Activated CD8-positive, alpha-beta T cell treated with anti-CD3 and anti-CD28 coated beads for 36 hours (primary cell): ENCODE measurements around the gene AIFM2. TPM values are rescaled to one million over a fixed set of nuclear protein-coding genes. Genes with fewer than 3 reads are reported as not detected.
A peak's percentile ranks its signal among the peaks of the same experiment; 100 is the strongest.

Source experiments
- ATAC-seq: fragments of 200-7000 bp; cut with Tn5 transposase; one replicate; pipeline ENCODE4 v1.10.0; 2021; ENCODE audit warnings: mild to moderate bottlenecking, moderate library complexity
- CTCF ChIA-PET: fragments of 350-600 bp; sonication (Branson Sonifier 250); formaldehyde crosslinking; loops from one replicate; lab custom pipeline; 2021; ENCODE audit warnings: antibody characterized with exemption; lab: Charles Lee
- POLR2A ChIA-PET: fragments of 350-600 bp; sonication (Branson Sonifier 250); formaldehyde crosslinking; loops from one replicate; lab custom pipeline; 2021; ENCODE audit warnings: antibody characterized with exemption; lab: Charles Lee
- DNase-seq: peaks from one replicate; pipeline ENCODE4 v3.0.0-alpha.2; 2020
- H3K27ac Mint-ChIP-seq: one replicate; pipeline ENCODE4 v1.8.0; 2021; ENCODE audit warnings: mild to moderate bottlenecking, mixed read lengths
- H3K27me3 Mint-ChIP-seq: one replicate; pipeline ENCODE4 v1.8.0; 2021; ENCODE audit warnings: mixed read lengths
- H3K36me3 Mint-ChIP-seq: one replicate; pipeline ENCODE4 v1.8.0; 2021; ENCODE audit warnings: low read depth, mixed read lengths
- H3K4me1 Mint-ChIP-seq: one replicate; pipeline ENCODE4 v1.8.0; 2021; ENCODE audit warnings: low read depth, mixed read lengths
- H3K4me3 Mint-ChIP-seq: one replicate; pipeline ENCODE4 v1.8.0; 2021; ENCODE audit warnings: mild to moderate bottlenecking, moderate library complexity, mixed read lengths
- H3K9me3 Mint-ChIP-seq: one replicate; pipeline ENCODE4 v1.8.0; 2021; ENCODE audit warnings: mixed read lengths
- CTCF ChIP-seq: fragments of 200-600 bp; IDR thresholded peaks from one replicate; pipeline ENCODE4 v1.8.0; 2022; ENCODE audit warnings: antibody characterized with exemption, mild to moderate bottlenecking
- intact Hi-C: fragments of 100-400 bp; cut with micrococcal nuclease; formaldehyde crosslinking; loops from one replicate; pipeline ENCODE4 v1.10.0; 2022
- total RNA-seq, 2 experiments: library from RNA; stranded (reverse); gene quantifications; one replicate each; pipeline ENCODE4 v1.2.3, GENCODE V29; 2021

The AIFM2 gene
- total RNA-seq, 2 experiments from 2014 or later: 6.3 to 8.2 TPM

- intact Hi-C loops: no loop called here
- Mint-ChIP-seq H3K36me3 (peaks cover 11% of the 10 kb centered on the region), H3K27ac (no peak overlapping the region), H3K27me3 (no peaks in the 10 kb centered on the region), H3K4me3 (no peak overlapping the region), H3K9me3 (no peaks in the 10 kb centered on the region), H3K4me1 (peaks cover 44% of the 10 kb centered on the region)
- no peak for ATAC-seq
- DNase-seq: no peak
- no peak for TF ChIP-seq CTCF
- POLR2A ChIA-PET: interaction anchor here (2.7 kb wide), 1 partner anchor 49 kb away, joined by 12 read pairs; no protein-coding TSS in a partner anchor
- CTCF ChIA-PET: interaction anchor here (0.9 to 7.5 kb wide), 4 partner anchors 12 to 181 kb away, joined by 3 to 99 read pairs (median 22); no protein-coding TSS in a partner anchor
Observed at GRCh38 chr10:70096016-70096704, 36.5 kb downstream of the AIFM2 start.

- POLR2A ChIA-PET: interaction anchor here (0.8 to 2.7 kb wide), 3 partner anchors 21 to 138 kb away, joined by 3 to 12 read pairs (median 3); no protein-coding TSS in a partner anchor
- no peaks in the 10 kb centered on the region for H3K27me3 Mint-ChIP-seq
- no peak overlapping the region for H3K27ac Mint-ChIP-seq
- H3K36me3 Mint-ChIP-seq: peaks cover 7% of the 10 kb centered on the region
- no peak for DNase-seq
- TF ChIP-seq CTCF: no peak
- intact Hi-C loops: no loop called here
- CTCF ChIA-PET: interaction anchor here (0.8 to 7.5 kb wide), 6 partner anchors 14 to 465 kb away, joined by 3 to 99 read pairs (median 3); partner anchors contain the start of gene SAR1A
- no peaks in the 10 kb centered on the region for H3K9me3 Mint-ChIP-seq
- H3K4me3 Mint-ChIP-seq: no peak overlapping the region
- ATAC-seq: no peak
- peaks cover 44% of the 10 kb centered on the region for H3K4me1 Mint-ChIP-seq
Observed at GRCh38 chr10:70094250-70094649, 38.4 kb downstream of the AIFM2 start.

DNA sequence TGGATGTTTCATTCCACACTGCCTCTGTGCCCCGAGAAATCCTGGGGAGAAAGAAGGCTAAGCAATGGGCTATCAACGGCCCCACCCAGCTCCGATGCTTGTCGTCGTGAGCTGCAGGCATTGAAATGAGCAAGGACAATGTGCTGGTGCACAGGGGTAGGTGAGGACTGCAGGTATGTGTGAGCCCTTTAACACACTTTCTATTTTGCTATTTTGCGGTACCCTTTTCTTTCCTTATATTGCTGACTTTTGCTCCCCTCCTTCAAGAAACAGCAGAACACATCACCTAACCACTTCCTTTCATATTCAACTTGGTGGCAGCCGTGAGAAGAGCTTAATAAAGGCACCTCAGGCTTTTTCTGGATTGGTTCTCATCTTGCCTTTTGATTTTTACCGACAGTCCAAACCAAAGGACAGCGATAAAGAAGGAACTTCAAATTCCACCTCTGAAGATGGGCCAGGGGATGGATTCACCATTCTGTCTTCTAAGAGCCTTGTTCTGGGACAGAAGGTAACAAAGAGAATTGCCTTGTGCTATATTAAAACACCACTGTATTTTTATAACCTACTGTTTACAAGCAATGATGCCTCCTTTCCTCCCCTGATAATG lies 39.2 kb downstream of the AIFM2 start:
- no peaks in the 10 kb centered on the region for H3K9me3 Mint-ChIP-seq
- H3K4me1 Mint-ChIP-seq: peaks cover 44% of the 10 kb centered on the region
- H3K27me3 Mint-ChIP-seq: no peaks in the 10 kb centered on the region
- H3K4me3 Mint-ChIP-seq: peak overlapping the region; percentile 85
- peak overlapping the region; percentile 94 for H3K27ac Mint-ChIP-seq
- TF ChIP-seq CTCF: no peak
- ChIA-PET POLR2A (interaction anchor here (0.6 to 2.3 kb wide), 6 partner anchors 17 to 139 kb away, joined by 3 to 18 read pairs (median 3); partner anchors contain the start of gene TYSND1), CTCF (interaction anchor here (0.7 to 7.5 kb wide), 12 partner anchors 15 to 464 kb away, joined by 3 to 99 read pairs (median 3); partner anchors contain the start of genes MACROH2A2, SAR1A and TYSND1)
- H3K36me3 Mint-ChIP-seq: peaks cover 5% of the 10 kb centered on the region
- peak; percentile 39 for DNase-seq
- ATAC-seq: peak; percentile 88
- intact Hi-C loops: no loop called here

- intact Hi-C loops: no loop called here
- ChIA-PET POLR2A (interaction anchor here (2.3 kb wide), 1 partner anchor 54 kb away, joined by 18 read pairs; the partner anchor contains the start of gene TYSND1), CTCF (interaction anchor here (0.9 to 7.5 kb wide), 7 partner anchors 16 to 272 kb away, joined by 3 to 99 read pairs (median 6); partner anchors contain the start of genes MACROH2A2 and TYSND1)
- H3K27ac Mint-ChIP-seq: peak overlapping the region; percentile 94
- H3K4me1 Mint-ChIP-seq: peaks cover 44% of the 10 kb centered on the region
- H3K27me3 Mint-ChIP-seq: no peaks in the 10 kb centered on the region
- no peak for ATAC-seq
- H3K4me3 Mint-ChIP-seq: peak overlapping the region; percentile 85
- H3K36me3 Mint-ChIP-seq: peaks cover 4% of the 10 kb centered on the region
- DNase-seq: no peak
- no peak for TF ChIP-seq CTCF
- no peaks in the 10 kb centered on the region for H3K9me3 Mint-ChIP-seq
Observed at GRCh38 chr10:70092389-70092718, 40.3 kb downstream of the AIFM2 start.
